ENCODE measurements around the gene MYL10.
"Not testable (repeated sequence)": the region's sequence is repeated elsewhere in the genome, so short reads cannot be mapped to it uniquely, and the experiment has no call there.

MYL10 gene

DNA sequence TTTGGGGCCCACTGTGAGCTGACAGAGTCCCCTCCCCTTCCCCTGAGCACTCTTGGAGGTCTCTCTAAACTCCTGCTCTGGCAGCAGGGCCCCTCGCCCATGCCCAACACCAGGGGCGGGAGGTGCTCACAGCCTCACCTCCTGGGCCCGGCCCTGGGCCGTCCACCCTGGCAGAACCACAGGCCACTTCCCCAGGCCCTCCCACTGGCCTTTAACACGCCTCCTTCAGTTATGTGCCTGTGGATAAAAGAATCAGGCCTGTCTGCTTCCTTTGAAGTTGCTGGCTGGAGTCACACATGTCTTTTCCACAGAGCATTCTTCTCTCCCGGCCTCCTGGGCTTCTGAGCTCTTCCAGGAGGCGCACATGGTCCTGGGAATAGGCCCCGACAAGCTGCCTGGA, 10.2 kb downstream of the MYL10 start:
- DNase-seq (ENCODE audit: low spot score), result peak; percentile 76

DNA sequence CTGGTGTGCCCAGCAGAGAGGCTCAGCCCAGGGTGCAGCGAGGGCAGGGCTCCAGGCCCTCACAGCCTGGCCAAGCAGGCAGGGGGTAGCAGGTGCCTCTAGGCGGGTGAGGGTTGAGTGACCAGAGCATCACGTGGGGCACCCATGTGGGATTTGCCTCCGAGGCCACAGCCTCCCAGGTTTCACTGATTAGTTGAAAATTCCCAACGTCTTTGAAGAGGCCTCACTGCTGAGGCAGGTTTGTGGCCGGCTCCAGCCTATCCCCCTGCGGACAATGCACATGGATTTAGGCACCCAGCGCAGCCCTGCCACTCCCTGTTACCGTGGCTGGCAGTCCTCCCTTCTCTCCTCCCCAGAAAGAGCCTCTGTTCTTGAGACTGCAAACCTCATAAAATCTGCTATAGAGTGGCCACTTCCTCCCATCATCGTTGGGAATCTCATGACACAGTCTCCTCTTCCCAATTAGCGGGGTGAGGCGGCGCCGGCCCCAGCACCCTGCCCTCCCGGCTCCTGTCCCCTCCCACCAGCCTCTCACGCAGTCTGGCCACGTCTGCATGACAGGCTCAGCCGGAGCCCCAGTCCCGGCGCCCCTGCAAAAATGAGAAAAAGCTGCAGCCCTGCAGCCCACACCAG, 10.8 kb downstream of the MYL10 start:
- DNase-seq (ENCODE audit: low spot score), result peak; percentile 87

DNA sequence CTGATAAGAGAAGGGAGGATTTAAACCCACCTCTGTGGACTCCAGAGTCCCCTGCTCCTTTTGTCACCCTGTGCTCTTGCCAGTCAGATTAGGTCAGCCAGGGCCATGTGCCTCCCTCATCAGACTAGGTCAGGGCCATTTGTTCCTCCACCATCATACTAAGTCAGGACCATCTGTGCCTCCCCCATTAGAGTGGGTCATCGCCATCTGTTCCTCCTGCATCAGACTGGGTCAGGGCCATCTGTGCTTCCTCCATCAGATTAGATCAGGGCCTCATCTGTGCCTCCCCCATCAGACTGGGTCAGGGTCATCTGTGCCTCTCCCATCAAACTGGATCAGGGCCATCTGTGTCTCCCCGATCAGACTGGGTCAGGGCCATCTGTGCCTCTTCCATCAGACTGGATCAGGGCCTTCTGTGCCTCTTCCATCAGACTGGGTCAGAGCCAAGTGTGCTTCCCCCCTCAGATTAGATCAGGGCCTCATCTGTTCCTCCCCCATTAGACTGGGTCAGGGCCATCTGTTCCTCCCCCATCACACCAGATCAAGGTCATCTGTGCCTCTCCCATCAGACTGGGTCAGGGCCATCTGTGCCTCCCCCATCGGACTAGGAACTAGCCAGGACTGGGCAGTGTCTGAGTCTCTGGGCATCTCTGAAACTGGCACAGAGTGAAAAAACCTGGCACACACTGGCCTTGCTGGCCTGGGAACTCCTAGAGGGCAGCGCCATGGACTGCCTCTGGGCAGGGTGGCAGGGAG, 11.5 kb downstream of the MYL10 start:
- DNase-seq (ENCODE audit: low spot score), result no peak

DNA sequence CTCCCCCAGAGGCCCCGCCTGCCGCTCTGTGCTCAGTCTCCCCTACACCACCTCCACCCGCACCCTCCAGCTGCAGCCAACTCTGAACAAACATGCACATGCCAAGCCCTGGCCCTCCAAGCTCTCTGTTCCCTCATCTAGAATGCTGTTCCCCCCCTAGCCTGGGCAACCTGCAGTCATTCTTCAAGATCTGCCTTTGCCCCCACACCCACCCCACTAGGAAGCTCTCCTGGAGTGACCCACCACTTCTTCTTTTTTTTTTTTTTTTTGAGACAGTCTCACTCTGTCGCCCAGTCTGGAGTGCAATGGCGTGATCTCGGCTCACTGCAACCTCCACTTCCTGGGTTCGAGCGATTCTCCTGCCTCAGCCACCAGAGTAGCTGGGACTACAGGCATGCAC, 13.7 kb downstream of the MYL10 start:
- DNase-seq (ENCODE audit: low spot score), result no peak

DNA sequence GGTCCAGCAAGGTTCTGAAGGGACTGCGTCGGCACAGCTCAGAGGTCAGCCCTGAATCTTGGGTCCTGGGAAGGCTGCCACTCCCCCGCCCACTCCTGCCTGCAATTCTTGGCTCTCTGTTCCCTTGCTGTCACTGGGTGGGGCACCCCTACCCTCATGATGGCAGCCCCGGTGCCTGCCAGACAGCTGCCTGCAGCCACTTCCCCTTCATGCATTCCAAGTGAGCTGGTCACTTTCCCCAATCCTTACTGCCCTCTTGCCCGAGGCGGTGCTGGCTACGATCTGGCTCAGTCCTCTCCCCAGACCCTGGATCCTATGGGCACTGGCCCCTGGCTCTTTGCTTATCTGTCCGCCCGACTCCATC, 14.2 kb downstream of the MYL10 start:
- DNase-seq (ENCODE audit: low spot score), result peak; percentile 75

DNA sequence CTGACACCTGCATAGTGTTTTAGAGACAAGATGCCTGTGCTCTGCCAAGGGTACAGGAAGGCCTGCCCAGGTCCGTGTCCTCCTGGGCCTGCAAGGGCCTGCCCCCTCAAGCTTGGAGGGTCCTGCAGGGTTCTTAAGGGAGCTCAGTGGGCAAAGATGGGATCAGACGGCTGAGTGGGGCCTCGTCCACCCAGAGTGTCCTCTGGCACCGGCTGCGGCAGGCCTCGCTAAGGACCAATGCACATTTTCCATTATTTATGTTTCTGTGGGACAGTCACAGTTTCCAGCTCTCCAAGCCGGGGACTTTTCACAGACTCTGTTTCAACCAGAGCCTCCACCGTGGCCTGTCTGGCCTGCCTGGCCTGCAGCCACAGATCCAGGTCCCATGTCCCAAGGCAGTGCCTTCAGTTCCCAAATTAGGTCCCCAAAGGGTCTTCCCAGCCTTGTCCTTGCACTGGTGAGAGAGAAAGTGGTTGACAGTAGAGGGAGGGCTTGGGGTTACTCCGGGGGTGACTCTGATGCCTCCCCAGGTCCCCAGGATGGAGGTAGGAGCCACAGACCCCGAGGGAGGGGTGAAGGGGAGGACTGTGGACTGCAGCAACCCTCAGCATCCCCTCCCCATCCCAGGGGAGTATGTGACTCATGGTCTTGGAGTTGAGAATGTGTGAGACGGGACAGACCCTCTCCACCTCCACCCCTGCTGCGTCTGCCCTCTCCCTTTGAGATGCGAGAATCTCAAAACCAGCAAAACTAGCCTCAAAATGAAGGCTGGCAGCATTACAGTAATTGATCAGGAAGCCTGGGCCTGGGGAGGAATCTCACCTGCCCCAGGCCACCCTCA, 14.8 kb downstream of the MYL10 start:
- no peak for DNase-seq (ENCODE audit: low spot score)

DNA sequence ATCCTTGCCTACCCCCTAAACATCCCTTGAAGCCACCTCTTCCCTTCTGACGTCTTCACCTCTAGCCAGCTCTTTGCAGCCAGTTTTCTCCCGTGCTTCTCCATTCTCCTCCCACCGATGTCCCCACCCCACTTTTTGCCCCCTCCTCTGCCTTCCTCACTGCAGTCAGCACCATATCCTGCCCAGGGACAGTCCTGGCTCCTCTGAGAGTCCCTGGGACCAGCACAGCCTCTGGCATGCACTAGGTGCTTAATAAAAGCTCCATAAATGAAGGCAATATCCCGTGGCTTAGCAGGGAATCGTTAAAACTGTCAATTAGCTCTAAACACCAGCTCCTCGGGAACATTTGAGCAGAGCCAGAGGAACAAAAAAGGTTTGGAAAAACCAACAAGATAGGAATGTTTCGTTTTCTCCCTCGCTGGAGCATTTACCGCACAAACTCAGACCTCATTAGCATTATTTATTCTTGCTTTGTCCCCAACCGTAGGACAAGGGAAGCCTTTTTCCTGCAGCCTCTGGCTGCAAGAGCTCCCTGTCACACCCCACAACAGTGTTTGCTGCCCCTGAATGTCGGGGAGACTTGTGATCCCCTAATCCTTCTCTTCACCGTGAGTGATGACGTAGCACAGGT, 16.1 kb downstream of the MYL10 start:
- no peak for DNase-seq (ENCODE audit: low spot score)

DNA sequence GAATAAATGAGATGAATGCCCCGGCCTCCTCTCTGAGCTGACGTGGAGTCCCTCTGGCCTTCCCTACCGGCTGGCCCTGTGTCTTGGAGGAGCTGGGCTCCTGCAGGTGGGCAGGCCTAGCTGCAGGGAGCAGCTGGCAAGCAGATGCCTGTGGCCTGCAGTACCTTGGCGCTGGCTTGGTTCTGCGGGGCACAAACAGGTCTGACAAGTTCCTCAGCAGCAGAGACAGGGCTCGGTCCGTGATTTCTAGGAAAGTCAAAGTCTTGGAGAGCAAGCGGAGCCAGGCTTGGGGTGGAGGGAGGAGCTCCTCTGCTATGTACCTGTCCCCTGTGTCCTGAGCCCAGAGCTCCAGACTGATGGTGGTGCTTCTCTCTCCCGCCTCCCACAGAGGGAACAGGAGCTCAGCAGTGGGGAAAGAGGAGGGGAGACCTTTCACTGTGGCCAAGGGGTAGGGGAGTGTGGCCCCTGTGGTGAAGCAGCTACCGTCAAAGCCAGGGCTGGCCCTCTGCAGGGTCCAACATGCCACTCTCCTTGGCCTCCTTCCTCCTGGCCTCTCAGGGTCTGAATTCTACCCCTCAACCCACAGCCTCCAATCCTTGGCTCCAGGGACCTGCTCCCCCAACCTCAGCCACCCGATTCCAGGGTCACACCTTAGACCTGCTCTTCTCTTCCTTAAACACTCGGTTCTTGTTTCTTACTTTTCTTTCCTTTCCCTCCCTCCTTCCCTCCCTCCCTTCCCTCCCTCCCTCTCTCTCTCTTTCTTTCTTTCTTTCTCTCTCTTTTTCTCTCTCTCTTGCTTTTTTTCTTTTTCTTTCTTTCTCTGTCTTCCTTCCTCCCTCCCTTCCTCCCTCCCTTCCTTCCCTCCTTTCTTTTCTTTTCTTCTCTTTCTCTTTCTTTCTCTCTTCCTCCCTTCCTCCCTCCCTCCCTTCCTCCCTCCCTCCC, 20.1 kb downstream of the MYL10 start:
- no peak for DNase-seq (ENCODE audit: low spot score)

DNA sequence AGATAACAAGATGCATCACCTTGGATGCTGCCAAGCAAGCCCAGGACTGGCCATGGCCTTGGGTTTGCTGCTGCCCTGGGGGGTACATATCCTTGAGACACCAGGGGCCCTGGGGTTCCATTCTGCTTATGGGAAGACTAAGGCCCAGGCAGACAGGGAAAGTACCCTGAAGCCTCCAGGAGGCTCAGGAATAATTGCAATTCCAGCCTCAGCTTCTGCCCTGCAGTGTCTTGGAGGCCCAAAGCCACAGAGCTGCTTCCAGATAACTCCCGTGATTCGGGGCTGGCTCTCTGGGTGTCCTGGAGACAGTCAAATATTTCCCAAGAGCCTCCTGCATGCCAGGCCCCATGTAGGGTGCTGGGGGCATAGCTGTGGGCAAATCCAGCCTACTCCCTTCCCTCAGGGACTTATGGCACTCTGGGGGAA, 22.6 kb downstream of the MYL10 start:
- DNase-seq (ENCODE audit: low spot score), result no peak

DNA sequence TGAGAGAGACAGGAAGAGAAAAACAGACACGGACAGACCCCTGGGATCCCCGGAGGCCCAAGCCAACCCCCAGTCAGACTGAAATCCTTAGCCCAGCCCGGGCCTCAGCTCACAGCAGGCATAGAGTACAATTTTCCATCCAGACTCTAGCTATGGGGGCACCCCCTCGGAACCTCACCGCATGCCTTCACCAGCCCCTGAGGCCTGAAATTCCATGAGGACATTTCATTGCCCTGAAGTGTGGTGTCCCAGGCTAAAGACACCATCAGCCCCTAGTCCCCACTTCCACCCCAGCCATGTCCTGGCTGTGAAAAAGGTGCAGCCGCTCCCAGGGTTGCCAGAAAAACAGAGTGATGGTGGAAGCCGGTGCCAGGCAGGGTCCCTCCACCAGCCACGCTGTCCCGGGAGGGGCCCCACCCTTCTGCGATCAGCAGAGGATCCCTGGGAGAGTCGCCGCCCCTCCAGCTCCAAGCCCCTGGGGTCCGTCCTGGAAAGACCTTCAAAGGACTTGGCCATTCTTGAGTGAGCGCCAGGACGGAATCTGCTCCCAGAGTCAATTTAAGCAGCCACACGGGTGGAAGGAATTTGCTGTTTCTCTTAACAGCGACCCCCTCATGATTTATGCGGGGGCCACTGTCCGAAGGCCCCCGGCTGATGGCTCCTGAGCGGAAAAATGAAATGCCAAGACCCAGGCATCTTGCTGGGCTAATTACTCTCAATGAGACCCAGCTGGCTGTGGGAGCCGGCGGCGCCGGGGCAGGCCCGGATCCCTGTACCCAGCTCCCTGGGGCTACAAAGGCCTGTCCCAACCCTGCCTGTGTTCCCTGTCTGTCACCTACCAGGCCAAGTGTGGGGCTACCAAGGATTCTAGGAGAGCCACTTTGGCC, 23.2 kb downstream of the MYL10 start:
- DNase-seq (ENCODE audit: low spot score), result no peak

DNA sequence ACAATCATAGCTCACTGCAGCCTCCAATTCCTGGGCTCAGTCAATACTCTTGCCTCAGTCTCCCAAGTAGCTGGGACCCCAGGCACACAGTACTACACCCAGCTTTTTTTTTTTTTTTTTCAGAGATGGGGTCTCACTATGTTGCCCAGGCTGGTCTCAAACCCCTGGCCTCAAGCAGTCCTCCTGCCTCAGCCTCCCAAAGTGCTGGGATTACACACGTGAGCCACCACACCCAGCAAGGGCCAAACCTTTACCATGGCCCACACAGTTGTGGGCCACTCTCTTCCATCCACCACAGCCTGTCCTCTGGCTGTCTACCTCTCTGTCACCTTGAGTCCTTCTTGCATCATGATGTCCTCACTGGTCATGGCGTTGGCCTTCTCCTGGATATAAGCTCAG, 24.2 kb downstream of the MYL10 start:
- not testable (repeated sequence) for DNase-seq (ENCODE audit: low spot score)

DNA sequence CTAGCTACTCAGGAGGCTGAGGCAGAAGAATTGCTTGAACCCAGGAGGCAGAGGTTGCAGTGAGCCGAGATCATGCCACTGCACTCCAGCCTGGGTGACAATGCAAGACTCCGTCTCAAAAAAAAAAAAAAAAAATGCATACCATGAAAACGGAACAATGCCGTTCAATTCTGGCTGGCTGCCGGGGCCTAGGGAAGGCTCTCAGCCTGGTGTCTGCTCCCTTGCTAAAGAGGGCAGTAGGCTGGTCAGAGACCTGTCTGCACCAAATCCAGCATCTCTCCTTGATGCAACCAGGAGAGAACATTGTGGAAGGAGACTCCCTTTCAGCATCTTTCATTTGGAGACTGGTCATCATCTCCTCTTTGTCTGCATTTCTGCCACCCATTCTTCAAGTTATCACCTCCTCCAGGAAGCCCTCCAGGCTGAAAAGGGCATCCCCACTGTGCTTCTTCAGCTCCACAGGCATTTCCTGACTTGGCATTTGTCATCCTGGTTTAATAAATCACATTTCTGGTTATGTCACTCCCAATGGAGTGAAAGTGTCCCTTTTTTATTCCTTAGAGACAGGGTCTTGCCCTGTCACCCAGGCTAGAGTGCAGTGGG, 24.7 kb downstream of the MYL10 start:
- DNase-seq (ENCODE audit: low spot score), result no peak

DNA sequence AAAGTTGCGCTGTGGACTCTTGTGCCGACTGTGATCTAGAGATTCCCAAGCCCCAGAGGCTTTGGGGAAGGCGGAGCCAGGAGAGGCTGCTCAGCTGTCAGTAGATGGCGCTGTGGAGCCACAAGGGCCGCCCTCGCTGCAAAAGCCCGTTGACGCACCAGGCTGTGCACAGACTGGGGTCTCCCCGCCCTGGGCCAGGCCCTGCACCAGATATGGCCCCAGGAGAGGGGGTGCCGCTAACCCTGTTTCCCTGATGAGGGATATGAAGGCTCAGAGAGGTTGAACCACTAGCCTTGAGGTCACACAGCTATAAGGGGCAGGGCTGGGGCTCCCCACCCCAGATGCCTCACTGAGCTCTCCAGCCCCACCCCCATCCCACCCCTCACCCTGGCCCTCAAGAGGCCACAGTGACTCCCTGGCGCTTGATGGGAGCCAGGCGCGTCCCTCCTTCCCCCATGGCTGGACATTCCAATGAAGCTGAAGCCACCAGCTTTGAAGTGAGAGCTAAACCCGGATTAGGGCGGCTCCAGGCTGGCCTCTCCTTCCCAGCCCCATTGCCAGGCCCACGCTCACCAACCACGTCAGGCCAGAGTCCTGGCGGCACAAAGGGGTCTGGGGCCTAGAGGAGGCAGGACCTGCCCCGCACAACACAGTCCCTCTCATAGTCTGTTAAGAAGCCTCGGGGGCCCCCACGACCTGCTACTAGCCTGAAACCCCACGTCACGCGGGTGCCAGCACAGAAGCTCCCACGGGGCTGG, 26.4 kb downstream of the MYL10 start:
- DNase-seq (ENCODE audit: low spot score), result peak; percentile 83

DNA sequence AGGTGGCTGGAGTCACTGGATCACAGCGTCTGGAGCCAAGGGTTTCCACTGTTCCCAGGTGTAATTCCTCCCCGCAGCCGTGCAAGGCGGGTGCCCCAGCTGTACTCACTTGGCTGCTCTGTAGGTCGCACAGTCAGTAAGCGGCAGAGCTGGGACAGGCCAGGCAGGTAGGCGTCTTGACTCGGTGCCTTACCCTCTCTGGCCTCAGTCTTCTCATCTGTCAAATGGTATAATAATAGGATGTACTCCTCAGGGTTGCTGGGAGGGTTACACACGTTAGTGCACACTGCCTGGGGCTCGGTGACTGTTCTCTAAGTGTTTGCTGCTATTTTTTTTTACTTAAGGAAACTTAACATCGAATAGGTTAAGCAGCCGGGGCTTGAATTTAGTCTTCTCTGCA, 27.0 kb downstream of the MYL10 start:
- DNase-seq (ENCODE audit: low spot score), result no peak

DNA sequence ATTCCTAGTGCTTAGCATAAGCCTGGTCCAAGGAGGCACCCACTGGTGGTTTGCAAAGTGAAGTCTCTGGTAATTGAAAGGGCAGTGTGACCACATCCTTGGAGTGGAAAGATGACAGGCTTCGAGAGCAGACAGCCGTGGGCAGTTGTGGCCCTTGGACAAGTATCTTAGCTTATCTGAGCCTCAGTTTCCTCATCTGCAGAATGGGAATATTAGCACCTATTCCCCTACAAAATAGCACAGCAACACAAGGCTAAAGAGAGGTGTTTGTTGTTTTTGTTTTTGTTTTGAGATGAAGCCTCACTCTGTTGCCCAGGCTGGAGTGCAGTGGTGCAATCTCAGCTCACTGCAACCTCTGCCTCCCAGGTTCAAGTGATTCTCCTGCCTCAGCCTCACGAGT, 29.3 kb downstream of the MYL10 start:
- DNase-seq (ENCODE audit: low spot score), result no peak

DNA sequence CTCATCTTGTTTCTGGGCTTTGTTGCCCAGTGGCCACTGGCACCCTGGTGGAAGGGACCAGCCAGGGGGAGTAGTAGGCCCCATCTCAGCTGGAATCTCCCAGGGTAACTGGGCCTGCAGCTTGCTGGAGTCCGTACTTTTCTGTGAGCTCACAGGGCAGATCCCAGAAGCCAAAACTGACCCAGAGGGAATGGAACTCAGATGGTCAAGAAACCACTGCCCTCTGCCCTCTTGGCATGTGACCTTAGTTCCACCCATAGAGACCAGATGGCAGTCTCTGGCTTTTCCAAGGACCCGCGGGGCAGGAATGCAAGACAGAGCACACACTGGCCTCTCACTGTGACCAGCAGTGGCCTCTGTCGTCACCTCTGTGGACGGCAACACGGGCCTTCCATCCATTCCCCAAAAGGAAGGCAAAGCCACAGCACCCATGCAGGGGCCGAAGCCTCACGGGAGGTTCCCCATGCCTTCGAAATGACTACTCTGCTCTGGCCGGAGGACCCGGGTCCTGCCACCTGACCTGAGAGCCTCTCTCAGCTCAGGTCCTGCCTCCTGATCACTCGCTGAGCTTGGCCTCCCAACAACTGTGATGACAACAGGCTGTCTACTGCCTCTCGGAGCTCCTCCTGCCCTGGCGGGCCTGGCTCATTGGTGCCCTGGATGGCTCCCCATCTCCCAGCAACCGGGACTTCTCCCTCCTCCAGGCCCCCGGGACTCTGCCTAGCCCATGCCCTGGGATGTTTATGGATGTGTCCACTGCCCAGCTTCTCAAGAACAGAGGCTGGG, 29.9 kb downstream of the MYL10 start:
- DNase-seq (ENCODE audit: low spot score), result peak; percentile 19

DNA sequence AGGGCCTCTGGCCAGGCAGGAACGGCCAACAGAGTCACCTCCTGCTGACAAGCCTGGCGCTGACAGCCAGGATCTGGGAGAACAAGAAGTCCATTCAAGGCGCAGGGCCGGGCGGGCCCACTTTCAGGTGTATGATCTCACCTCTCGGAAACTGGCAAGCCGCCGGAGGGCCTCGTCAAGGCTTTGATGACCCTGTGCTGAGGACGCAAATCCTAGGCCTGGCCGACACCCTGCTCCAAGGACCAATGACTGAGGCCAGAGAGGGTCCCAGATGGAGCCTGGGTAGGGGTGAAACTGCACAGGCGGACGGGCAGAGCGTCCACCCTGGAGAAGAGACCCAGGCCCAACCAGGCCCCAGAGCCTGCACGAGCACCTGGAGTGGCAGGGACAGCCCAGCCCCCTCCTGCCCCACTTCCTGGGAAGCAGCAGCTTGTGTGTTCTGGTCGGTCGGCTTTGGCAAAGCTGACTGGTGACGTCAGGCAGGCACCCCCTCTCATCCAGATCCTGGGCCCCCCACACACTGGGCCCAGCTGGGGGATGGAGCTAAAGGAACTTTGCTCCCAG, 30.6 kb downstream of the MYL10 start:
- DNase-seq (ENCODE audit: low spot score), result no peak

DNA sequence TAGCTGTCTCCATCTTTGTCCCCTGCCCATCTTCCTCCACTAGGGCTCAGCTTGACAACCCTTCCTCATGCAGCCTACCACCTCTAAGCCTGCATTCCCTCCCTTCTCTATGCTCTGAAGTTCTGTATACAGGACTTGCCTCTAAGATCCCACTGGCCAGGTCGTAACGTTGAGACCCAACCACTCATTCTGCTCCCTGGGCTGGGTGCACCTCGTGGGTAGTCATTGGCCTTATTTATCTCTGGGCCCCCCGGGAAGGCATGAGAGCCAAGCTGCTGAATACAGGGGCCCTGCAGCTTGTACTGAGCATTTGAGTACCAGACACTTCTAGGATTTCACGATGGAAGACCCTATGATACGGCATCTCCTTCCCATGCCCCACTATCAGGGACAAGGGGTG, 31.2 kb downstream of the MYL10 start:
- DNase-seq (ENCODE audit: low spot score), result no peak

Measured in AG08395 (cell line).